ENCODE data around the gene TNIK.
"Not testable (repeated sequence)": the region's sequence is repeated elsewhere in the genome, so short reads cannot be mapped to it uniquely, and the experiment has no call there.

The TNIK gene

GRCh38 chr3:171445620-171446204 lies 14.5 kb downstream of the TNIK start:
- peak; percentile 13 for DNase-seq (ENCODE audit: low read depth)

DNA sequence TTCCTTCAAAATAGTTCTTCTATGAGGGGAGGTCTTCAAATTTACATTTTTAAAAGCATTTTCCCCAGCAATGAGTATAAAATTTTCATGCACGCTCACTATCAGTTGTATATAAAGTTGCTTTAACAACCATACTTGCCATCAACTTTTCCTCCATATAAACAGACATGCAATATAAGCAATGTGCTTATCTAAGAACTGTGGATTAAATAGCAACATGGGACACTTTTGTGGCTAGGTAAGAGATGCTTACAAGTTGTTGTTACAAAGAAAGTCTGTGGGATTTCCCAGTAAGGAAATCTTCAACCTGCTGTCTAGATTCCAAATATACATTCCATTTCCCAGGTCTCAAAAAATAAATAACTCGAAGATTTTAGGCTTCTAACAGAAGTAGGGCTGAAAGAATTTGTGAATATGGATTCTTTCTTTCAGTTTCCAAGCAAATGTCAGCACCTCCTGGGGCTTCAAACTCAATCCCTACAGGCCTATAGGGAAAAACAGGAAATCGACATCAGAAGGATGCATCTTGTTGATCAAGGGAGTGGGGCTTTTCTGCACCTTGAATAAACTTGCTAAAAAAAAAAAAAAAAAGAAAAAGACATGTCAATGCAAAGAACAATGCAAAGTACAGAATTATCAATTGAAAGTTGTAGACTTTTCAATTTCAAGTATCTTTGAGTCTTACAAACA lies 16.1 kb downstream of the TNIK start:
- DNase-seq (ENCODE audit: low read depth): no peak

- DNase-seq (ENCODE audit: low read depth): no peak
Measured at GRCh38 chr3:171443211-171443957, 16.8 kb downstream of the TNIK start.

DNA sequence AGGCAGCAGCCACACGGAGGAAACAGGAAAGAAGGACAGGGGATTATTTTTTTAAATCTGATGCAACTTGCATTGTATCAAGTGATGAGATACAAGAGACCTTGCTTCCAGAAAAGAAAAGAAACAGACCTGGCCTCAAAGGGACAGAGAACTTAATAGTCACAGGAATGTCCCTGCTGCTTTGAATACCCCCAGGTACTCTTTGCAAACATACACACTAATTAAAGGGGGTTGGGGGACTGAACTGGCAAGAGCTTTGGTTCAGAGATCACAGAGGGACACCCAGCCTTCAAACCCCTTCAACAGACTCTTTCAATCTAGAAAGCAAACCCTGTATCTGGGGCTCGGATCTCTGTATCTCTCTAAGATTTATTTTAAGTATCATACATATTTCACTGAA lies 18.0 kb downstream of the TNIK start:
- no peak for DNase-seq (ENCODE audit: low read depth)

DNA sequence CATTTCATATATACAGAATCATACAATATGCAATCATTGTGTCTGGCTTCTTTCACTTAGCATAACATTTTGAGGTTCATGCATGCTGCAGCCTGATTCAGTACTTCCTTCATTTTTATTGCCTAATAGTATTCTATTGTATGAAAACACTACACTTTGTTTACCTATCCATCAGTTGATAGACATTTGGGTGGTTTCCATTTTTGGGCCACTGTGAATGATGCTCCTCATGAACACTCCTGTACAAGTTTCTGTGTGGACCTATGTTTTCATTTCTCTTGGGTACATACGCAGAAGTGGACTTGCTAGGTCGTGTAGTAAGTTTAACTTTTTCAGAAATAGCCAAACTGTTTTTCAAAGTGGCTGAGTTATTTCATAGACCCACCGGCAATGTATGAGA lies 18.8 kb downstream of the TNIK start:
- no peak for DNase-seq (ENCODE audit: low read depth)

DNA sequence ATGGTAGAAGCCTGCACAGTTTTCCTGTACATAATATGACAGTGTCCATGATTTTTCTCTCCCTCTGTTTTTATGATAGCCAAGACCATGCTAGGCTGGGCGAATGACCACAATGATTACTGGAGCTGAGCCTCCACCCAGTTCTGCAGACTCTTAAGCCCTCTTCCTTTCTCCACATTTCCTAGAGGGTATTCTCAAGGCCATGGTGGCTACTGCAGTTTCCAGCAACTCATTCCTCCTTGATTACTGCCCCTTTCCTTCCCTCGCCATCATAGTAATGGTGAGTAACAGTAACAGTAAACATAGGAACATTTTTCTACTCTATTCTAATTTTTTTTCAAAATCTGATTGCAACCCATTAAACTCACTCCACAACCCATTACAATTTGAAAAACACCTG lies 20.2 kb downstream of the TNIK start:
- peak; percentile 14 for DNase-seq (ENCODE audit: low read depth)

GRCh38 chr3:171437115-171437756 lies 23.0 kb downstream of the TNIK start:
- DNase-seq (ENCODE audit: low read depth): no peak

GRCh38 chr3:171436380-171436779 lies 23.8 kb downstream of the TNIK start:
- DNase-seq (ENCODE audit: low read depth): no peak

DNA sequence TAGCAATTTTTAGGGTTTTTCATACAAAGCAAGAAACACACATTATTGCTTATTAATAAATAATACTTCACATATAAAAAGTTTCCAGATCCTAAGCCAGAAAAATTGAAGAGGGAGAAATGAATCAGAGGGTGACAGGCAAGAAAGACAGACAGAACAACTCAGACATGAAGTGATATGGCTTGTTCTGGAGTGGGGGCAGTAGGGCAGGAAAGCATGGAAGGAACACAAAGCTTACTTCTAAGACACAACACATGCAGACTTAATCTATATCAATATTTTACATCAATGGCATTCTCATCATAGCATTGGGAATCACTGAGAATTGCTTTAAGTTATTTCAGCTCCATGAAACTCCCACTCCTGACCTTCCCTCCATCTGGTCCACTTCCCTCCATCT lies 24.4 kb downstream of the TNIK start:
- no peak for DNase-seq (ENCODE audit: low read depth)

DNA sequence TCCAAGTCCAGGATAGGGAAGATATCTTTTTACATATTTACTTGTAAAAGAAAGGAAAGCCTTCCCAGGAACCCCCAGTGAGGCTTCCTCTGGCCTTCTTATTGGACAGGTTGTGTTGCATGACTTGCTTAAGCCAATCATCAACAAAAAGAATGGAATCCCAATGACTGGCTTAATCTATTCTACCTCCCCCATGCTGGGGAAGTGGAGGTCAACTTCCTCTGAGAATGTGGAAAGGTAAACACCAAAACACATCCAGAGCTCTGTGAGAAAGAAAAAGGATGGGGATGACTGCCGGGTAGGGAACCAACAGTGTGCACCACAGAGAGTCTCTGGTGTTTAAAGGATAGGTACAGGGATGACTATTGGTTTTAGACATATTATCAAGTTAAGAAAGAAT lies 25.1 kb downstream of the TNIK start:
- DNase-seq (ENCODE audit: low read depth): no peak

DNA sequence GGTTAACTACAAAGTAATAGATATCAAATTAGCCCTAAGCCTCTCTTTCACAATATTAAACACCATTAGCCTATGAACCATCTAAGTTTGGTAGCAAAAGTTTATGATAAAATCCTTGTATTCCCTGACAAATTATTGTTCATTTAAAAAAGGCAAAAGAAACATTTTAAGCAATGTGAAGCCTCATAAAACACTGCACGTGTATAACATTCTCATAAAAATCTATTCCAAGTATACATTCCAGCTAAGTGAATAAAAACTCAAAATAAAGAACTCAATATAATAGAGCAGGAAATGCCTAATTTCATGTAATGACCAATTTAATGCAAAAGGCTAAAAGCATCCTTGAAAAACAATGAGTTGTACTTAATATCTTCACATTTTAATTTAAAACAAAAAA lies 27.7 kb downstream of the TNIK start:
- DNase-seq (ENCODE audit: low read depth): peak; percentile 39

GRCh38 chr3:171431550-171431949 lies 28.7 kb downstream of the TNIK start:
- DNase-seq (ENCODE audit: low read depth): no peak

- no peak for DNase-seq (ENCODE audit: low read depth)
Measured at GRCh38 chr3:171430530-171430929, 29.7 kb downstream of the TNIK start.

GRCh38 chr3:171429635-171430034 lies 30.6 kb downstream of the TNIK start:
- no peak for DNase-seq (ENCODE audit: low read depth)

GRCh38 chr3:171428892-171429291 lies 31.3 kb downstream of the TNIK start:
- DNase-seq (ENCODE audit: low read depth): no peak

DNA sequence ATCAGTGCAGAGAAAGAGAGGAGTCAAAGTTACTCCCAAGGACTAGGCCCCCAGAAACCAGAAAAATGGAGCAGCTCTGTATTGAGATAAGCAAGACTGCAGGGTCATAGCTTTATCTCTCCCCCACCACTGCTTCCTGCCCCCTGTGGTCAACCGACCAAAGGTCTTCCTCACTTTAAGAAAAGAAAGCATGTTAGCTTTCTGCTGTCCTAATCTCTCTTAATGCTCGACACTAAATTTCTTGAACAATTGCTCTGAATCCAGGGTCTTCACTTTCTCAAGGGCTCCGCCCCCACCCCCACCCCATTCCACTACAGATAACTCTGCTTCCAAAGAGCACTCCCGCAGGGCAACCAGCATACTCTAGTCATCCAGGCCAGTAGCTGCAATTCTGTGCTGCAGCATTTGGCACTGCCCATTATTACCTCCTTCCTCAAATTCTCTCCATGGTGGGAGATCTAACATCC lies 31.9 kb downstream of the TNIK start:
- DNase-seq (ENCODE audit: low read depth): no peak

DNA sequence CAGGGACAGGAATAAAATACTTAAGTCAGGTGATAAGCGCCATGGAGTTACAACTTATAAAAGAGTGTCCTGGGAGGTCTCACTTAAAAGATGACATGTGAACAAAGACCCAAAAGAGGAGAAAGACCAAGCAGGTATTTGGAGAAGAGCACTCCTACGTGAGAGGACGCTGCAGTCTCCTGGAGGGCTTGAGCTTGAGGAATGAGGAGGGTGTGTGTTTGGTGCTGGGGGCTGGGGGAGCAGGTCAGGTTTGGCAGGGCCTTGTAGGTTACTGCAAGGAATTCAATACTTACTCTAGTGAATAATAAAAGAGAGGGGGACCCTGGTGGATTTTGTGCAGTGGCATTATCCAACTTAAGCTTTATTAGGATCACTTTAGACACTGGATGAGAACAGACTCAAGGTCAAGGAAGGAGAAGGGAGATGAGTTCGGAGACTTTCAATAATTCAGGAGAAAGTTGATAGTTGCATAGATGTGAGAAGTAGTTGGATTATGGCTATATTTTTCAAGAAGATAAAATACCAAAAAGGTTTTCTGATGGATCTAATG lies 32.4 kb downstream of the TNIK start:
- DNase-seq (ENCODE audit: low read depth): no peak

DNA sequence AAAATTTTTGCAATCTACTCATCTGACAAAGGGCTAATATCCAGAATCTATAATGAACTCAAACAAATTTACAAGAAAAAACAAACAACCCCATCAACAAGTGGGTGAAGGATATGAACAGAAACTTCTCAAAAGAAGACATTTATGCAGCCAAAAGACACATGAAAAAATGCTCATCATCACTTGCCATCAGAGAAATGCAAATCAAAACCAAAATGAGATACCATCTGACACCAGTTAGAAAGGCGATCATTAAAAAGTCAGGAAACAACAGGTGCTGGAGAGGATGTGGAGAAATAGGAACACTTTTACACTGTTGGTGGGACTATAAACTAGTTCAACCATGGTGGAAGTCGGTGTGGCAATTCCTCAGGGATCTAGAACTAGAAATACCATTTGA lies 36.1 kb downstream of the TNIK start:
- DNase-seq (ENCODE audit: low read depth): not testable (repeated sequence)

DNA sequence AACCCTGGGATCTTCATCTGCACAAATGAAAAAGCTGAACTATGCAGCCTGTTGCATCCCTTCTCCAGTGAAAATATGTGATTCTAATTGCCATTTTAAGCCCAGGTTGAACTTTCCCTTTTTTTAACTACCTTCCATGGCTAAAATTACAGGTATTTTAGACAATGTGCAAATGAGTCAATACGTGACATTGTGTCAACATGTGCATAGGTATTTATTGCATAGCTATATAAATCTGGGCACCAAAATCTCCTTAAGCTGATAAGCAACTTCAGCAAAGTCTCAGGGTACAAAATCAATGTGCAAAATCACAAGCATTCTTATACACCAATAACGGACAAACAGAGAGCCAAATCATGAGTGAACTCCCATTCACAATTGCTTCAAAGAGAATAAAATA lies 37.4 kb downstream of the TNIK start:
- DNase-seq (ENCODE audit: low read depth): not testable (repeated sequence)

GRCh38 chr3:171420667-171421066 lies 39.5 kb downstream of the TNIK start:
- DNase-seq (ENCODE audit: low read depth): no peak

DNA sequence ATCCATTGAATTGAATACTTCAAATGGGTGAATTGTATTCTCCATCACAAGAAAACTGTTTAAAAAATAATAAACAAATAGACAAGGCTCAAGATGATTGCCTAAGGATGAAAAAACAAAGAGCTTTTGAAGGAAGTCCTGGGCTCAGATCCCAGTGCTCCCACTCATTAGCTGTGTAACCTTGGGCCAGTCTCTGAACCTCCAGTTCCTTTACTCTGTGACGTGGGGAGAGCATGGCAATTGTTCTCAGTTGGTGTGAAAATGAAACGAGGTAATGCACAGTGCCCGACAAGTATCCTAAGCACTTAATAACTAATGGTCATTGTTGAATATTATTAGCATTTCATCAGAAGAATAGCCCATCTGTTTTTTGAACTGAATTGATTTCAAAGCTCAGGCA lies 40.7 kb downstream of the TNIK start:
- DNase-seq (ENCODE audit: low read depth): no peak

GRCh38 chr3:171417813-171418212 lies 42.4 kb downstream of the TNIK start:
- DNase-seq (ENCODE audit: low read depth): peak; percentile 91

GRCh38 chr3:171417137-171417536 lies 43.1 kb downstream of the TNIK start:
- no peak for DNase-seq (ENCODE audit: low read depth)
